Vagina (tissue), 2 donors: Measurements from ENCODE around the gene RPS17. TPM values are rescaled to one million over a fixed set of nuclear protein-coding genes. Genes with fewer than 3 reads are reported as not detected.
A peak's percentile ranks its signal among the peaks of the same experiment; 100 is the strongest.

Experiments used
- DNase-seq, 2 donors: peaks; one replicate each; pipeline ENCODE4 v3.0.0-alpha.2; 2017; ENCODE audit errors: extremely low spot score in 2 of 2
- H3K27ac ChIP-seq: fragments of 200-600 bp; sonication (generic); one replicate; pipeline ENCODE4 v1.5.1; 2019
- H3K27me3 ChIP-seq: fragments of 200-600 bp; sonication (generic); one replicate; pipeline ENCODE4 v1.5.1; 2019
- H3K36me3 ChIP-seq, 2 donors: fragments of 200-600 bp; sonication (generic); one replicate each; pipeline ENCODE4 v1.5.1; 2017 to 2019
- H3K4me1 ChIP-seq: fragments of 200-600 bp; sonication (generic); one replicate; pipeline ENCODE4 v1.5.1; 2019
- H3K4me3 ChIP-seq, 2 donors: fragments of 200-600 bp; sonication (generic); 1 replicate in 1 of 2; 2 replicates in 1 of 2; pipeline ENCODE4 v1.5.1; 2016 to 2019
- H3K9me3 ChIP-seq: fragments of 200-600 bp; sonication (generic); one replicate; pipeline ENCODE4 v1.5.1; 2019
- POLR2A ChIP-seq, 2 donors: fragments of 450-650 bp; IDR thresholded peaks; one replicate each; pipeline ENCODE4 v1.6.1; 2017; ENCODE audit warnings: antibody characterized with exemption in 2 of 2, mild to moderate bottlenecking in 2 of 2, moderate library complexity in 2 of 2
- POLR2AphosphoS5 ChIP-seq, 2 donors: sonication (generic); formaldehyde crosslinking; IDR thresholded peaks; one replicate each; pipeline ENCODE4 v1.9.0; 2017; ENCODE audit warnings: antibody characterized with exemption in 2 of 2, mild to moderate bottlenecking in 2 of 2, low read depth in 1 of 2; ENCODE audit not compliant: insufficient read depth in 1 of 2
- intact Hi-C: fragments of 100-400 bp; cut with DNase I; formaldehyde crosslinking; loops from one replicate; pipeline ENCODE4 v1.15.1; 2023
- total RNA-seq: library from RNA; depleted of rRNA; stranded (reverse); fragments of >200 nt; gene quantifications from one replicate; pipeline ENCODE4 v1.2.3, GENCODE V29; 2016
- TF ChIP-seq, protein P1 (sequence below), 3 experiments: fragments of 450-650 bp in 2 of 3; fragments of 200-600 bp in 1 of 3; sonication (generic) in 1 of 3; IDR thresholded peaks; one replicate each; pipeline ENCODE4 v1.5.1; 2017 to 2019; ENCODE audit warnings: antibody characterized with exemption in 3 of 3, mild to moderate bottlenecking in 2 of 3, moderate library complexity in 2 of 3

RPS17 gene
- total RNA-seq, 1 donor from 2014 or later = 1,829 TPM

DNA sequence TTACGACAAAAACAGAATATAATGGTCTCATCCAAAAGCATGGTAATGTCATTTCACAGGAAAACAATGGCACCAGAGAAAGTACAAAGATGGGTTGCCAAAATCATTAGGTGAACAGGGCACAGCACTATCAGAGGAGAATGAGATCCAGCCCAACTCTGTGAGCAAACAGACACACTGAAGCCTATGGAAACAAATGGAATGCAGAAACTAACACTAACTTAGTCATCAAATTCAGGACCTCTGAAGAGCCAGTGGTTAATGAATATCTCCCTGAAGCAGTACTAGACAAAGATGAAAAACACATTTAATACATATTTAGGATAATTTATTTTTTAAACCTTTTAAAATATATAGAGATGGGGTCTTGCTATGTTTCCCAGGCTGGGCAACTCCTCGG is 14.6 kb upstream of the RPS17 start:
- Histone ChIP-seq H3K4me3 (no peak overlapping the region), H3K9me3 (no peaks in the 10 kb centered on the region), H3K27ac (no peak overlapping the region), H3K4me1 (peaks cover 22% of the 10 kb centered on the region), H3K36me3 (no peaks in the 10 kb centered on the region), H3K27me3 (no peaks in the 10 kb centered on the region)
- no peak for DNase-seq
- TF ChIP-seq POLR2AphosphoS5 (IDR thresholded peaks at IDR 0.05; ENCODE audit: insufficient read depth in 1 of 2, low read depth in 1 of 2) (no peak), POLR2A (IDR thresholded peaks at IDR 0.05) (no peak)
- TF ChIP-seq, protein P1, sequence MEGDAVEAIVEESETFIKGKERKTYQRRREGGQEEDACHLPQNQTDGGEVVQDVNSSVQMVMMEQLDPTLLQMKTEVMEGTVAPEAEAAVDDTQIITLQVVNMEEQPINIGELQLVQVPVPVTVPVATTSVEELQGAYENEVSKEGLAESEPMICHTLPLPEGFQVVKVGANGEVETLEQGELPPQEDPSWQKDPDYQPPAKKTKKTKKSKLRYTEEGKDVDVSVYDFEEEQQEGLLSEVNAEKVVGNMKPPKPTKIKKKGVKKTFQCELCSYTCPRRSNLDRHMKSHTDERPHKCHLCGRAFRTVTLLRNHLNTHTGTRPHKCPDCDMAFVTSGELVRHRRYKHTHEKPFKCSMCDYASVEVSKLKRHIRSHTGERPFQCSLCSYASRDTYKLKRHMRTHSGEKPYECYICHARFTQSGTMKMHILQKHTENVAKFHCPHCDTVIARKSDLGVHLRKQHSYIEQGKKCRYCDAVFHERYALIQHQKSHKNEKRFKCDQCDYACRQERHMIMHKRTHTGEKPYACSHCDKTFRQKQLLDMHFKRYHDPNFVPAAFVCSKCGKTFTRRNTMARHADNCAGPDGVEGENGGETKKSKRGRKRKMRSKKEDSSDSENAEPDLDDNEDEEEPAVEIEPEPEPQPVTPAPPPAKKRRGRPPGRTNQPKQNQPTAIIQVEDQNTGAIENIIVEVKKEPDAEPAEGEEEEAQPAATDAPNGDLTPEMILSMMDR (IDR thresholded peaks at IDR 0.05) = no peak
- intact Hi-C loops = no loop called here

DNA sequence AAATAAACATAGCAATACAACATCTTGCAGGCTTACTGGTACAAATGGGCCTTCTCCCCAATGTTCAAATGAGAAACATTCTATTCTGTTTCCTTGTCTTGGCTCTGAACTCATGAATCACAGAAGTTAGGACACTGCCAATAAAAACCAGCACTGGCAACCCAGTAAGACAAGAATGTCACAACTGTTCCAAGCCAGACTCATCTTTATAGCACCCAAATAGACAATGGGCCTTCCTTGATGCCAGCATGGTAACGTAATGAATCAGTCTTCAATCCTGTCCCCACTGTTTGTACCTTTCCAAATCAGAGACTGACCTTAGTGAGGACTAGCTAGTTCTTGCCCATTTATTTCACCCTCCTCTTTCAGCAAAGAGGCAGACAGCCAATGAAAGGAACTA is 14.1 kb upstream of the RPS17 start:
- Histone ChIP-seq H3K9me3 (no peaks in the 10 kb centered on the region), H3K27me3 (no peaks in the 10 kb centered on the region), H3K4me1 (peaks cover 22% of the 10 kb centered on the region), H3K36me3 (no peaks in the 10 kb centered on the region), H3K27ac (peak overlapping the region; percentile 24), H3K4me3 (no peak overlapping the region)
- TF ChIP-seq POLR2AphosphoS5 (IDR thresholded peaks at IDR 0.05; ENCODE audit: insufficient read depth in 1 of 2, low read depth in 1 of 2) = peak in 1 of 2 donors; percentile 7
- no peak for TF ChIP-seq POLR2A (IDR thresholded peaks at IDR 0.05)
- TF ChIP-seq, protein P1 (IDR thresholded peaks at IDR 0.05) = no peak
- no peak for DNase-seq
- intact Hi-C loops = no loop called here

DNA sequence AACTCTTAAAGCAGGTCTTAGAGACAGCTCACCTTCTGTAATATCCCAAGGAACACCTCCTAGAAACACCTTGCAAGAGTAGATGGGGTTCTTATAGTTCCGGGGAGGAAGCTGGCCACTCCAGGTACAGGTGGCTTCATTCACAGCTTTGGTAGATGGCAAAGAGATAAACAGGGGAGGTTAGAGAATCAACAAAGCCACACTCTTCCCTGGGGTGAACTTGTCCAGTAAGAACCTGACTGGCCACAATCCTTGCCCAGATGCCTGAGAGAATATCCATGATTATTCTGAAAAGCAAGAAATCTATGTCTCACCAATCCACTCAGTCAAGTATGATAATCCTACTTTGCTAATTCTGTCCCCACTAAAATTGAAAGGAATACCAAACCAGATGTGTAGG is 13.6 kb upstream of the RPS17 start:
- Histone ChIP-seq H3K27me3 (no peaks in the 10 kb centered on the region), H3K4me3 (no peak overlapping the region), H3K4me1 (peaks cover 22% of the 10 kb centered on the region), H3K9me3 (no peaks in the 10 kb centered on the region), H3K36me3 (no peaks in the 10 kb centered on the region), H3K27ac (peak overlapping the region; percentile 24)
- no peak for DNase-seq
- intact Hi-C loops = no loop called here
- TF ChIP-seq POLR2A (IDR thresholded peaks at IDR 0.05) (no peak), POLR2AphosphoS5 (IDR thresholded peaks at IDR 0.05; ENCODE audit: insufficient read depth in 1 of 2, low read depth in 1 of 2) (no peak)
- TF ChIP-seq, protein P1 (IDR thresholded peaks at IDR 0.05) = no peak

DNA sequence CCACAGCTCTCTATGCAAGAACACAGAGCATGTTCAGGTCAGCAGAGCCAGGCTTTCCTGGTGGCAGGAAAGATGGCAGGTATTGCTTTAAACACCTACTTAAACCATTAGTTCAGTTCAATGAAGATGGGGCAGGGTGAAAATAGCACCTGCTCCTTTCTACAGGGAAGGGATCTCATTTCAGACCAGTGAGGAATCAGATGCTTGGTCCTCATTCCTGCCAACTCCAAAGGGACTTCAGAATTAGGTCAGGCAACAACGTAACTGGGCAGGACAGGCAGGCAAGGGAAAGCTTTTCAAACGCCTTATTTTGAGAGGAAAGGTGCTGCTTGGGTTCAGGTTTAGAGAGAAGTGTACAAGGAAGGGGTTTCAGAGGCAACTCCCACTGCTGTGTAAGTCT is 12.6 kb upstream of the RPS17 start:
- Histone ChIP-seq H3K9me3 (no peaks in the 10 kb centered on the region), H3K4me3 (no peak overlapping the region), H3K4me1 (peaks cover 22% of the 10 kb centered on the region), H3K27ac (no peak overlapping the region), H3K27me3 (no peaks in the 10 kb centered on the region), H3K36me3 (no peaks in the 10 kb centered on the region)
- TF ChIP-seq POLR2A (IDR thresholded peaks at IDR 0.05) (no peak), POLR2AphosphoS5 (IDR thresholded peaks at IDR 0.05; ENCODE audit: insufficient read depth in 1 of 2, low read depth in 1 of 2) (no peak)
- TF ChIP-seq, protein P1 (IDR thresholded peaks at IDR 0.05) = no peak
- no peak for DNase-seq
- intact Hi-C loops = no loop called here

DNA sequence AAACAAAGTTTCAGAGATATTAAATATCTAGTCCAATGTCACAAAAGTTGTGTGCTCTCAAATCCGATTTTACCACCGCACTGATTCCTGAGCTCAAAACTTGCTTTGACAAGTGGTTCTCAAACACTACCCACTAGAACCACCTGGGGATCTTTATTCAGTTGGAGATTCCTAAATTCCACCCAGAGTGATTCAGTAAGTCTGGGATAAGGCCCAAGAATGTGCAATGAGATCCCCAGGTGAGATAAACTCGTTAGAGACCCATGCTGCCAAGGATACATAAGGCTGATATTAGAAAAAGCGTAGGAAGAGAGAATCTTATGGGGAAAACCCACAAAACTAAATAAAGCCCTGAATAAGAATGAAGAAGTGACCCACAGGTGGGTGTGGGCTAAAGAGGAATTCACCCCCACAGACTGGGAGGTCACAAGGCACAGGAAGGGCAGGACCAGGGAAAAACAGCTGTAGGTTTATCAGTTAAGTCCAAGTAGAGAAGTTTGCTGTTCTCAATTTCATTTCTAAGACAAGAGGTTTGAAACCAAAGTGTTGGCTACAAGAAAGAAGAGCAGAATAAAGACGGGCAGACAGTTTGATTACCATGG is 11.5 kb upstream of the RPS17 start:
- Histone ChIP-seq H3K4me1 (peaks cover 22% of the 10 kb centered on the region), H3K27me3 (no peaks in the 10 kb centered on the region), H3K36me3 (no peaks in the 10 kb centered on the region), H3K27ac (no peak overlapping the region), H3K4me3 (no peak overlapping the region), H3K9me3 (no peaks in the 10 kb centered on the region)
- peak in 1 of 2 donors; percentile 5 for DNase-seq
- TF ChIP-seq POLR2AphosphoS5 (IDR thresholded peaks at IDR 0.05; ENCODE audit: insufficient read depth in 1 of 2, low read depth in 1 of 2) (no peak), POLR2A (IDR thresholded peaks at IDR 0.05) (no peak)
- TF ChIP-seq, protein P1 (IDR thresholded peaks at IDR 0.05) = no peak
- intact Hi-C loops = no loop called here
